NB4 (cell line): ENCODE data around the gene HCN2.

Source experiments
- MYC ChIP-seq: IDR thresholded peaks from 2 replicates; pipeline ENCODE4 v1.6.1; 2011; ENCODE audit warnings: low read depth, low read length
- POLR2A ChIP-seq: IDR thresholded peaks from 2 replicates; pipeline ENCODE4 v1.6.1; 2011; ENCODE audit warnings: mild to moderate bottlenecking; ENCODE audit not compliant: insufficient read length; ENCODE audit errors: extremely low read depth
- TF ChIP-seq, protein P1 (sequence below): IDR thresholded peaks from one replicate; pipeline ENCODE4 v1.5.1; 2012; ENCODE audit warnings: low read depth, low read length
- TF ChIP-seq, protein P2 (sequence below): IDR thresholded peaks from 2 replicates; pipeline ENCODE4 v1.6.1; 2011; ENCODE audit warnings: low read depth, low read length

DNA sequence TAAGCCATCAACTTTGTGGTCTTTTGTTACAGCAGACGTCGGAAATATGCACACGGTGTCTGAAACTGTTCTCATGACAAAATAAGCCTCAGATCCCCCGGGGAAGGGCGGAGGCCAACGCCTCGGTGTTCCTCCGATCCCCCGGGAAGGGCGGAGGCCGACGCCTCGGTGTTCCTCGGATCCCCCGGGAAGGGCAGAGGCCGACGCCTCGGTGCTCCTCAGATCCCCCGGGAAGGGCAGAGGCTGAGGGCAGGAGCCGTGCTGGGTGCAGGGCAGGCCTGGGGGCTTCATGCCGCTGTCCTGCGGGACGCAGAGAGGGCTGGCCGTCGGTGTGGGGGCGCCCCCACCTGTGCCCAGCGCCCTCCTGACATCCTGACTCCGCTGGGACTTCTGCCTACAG, 54.7 kb downstream of the HCN2 start:
- TF ChIP-seq, protein P1, sequence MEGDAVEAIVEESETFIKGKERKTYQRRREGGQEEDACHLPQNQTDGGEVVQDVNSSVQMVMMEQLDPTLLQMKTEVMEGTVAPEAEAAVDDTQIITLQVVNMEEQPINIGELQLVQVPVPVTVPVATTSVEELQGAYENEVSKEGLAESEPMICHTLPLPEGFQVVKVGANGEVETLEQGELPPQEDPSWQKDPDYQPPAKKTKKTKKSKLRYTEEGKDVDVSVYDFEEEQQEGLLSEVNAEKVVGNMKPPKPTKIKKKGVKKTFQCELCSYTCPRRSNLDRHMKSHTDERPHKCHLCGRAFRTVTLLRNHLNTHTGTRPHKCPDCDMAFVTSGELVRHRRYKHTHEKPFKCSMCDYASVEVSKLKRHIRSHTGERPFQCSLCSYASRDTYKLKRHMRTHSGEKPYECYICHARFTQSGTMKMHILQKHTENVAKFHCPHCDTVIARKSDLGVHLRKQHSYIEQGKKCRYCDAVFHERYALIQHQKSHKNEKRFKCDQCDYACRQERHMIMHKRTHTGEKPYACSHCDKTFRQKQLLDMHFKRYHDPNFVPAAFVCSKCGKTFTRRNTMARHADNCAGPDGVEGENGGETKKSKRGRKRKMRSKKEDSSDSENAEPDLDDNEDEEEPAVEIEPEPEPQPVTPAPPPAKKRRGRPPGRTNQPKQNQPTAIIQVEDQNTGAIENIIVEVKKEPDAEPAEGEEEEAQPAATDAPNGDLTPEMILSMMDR, result no peak
- no peak for TF ChIP-seq POLR2A
- TF ChIP-seq MYC, result no peak
- TF ChIP-seq, protein P2, sequence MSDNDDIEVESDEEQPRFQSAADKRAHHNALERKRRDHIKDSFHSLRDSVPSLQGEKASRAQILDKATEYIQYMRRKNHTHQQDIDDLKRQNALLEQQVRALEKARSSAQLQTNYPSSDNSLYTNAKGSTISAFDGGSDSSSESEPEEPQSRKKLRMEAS, result no peak
